HG02852 (cell line): Measurements from ENCODE around the gene FBH1.
"Not testable (repeated sequence)": the region's sequence is repeated elsewhere in the genome, so short reads cannot be mapped to it uniquely, and the experiment has no call there.

Experiments used
- ATAC-seq: cut with Tn5 transposase; IDR thresholded peaks from one replicate; pipeline ENCODE4 v1.9.1; 2021; ENCODE audit warnings: mild to moderate bottlenecking, moderate library complexity; ENCODE audit not compliant: unreplicated experiment

FBH1 gene

GRCh38 chr10:5937016-5937415, 47.0 kb downstream of the FBH1 start:
- ATAC-seq = no peak

DNA sequence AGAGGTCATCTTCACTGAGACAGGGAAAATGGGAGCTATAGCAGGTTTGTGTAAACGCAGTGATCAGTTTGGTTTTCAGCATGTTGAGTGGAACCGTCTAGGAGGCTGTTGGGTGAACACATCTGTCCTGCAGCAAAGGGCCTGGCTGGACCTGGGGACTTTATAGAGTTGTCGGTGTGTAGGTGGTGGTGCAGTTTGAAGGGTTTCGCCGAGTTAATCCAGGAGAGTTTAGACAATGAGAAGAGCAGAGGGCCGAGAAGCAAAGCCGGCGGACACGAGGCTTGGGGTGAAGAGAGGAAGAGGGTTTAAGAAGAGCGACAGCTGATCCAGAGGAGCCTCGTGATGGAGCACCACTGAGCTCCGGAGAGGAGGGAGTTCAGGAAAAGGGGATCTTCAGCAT, 48.2 kb downstream of the FBH1 start:
- no peak for ATAC-seq

- ATAC-seq = no peak
These were observed 50.8 kb downstream of the FBH1 start for GRCh38 chr10:5940807-5941218.

- no peak for ATAC-seq
These were observed 51.5 kb downstream of the FBH1 start for GRCh38 chr10:5941579-5941978.

- ATAC-seq = no peak
These were observed 52.0 kb downstream of the FBH1 start for GRCh38 chr10:5942001-5942400.

DNA sequence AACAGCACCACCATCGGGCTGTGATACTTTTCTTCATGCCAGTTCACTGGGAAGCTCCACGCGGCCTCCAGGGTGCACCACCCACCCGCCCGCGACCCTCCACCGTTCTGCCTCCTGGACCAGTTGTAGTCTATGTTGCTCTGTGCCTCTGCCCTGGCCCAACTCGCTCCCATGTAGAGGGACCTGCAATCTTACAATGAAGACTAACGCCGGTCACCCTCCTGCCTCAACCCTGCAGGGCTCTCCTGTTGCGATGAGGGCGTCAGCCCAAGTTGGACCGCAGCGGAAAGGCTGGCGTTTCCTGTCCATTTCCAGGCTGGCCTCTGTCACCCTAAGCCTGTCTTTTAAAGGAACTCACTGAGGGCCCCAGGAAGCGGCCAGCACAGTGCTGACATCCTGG, 52.4 kb downstream of the FBH1 start:
- no peak for ATAC-seq

GRCh38 chr10:5943536-5943935, 53.5 kb downstream of the FBH1 start:
- no peak for ATAC-seq

DNA sequence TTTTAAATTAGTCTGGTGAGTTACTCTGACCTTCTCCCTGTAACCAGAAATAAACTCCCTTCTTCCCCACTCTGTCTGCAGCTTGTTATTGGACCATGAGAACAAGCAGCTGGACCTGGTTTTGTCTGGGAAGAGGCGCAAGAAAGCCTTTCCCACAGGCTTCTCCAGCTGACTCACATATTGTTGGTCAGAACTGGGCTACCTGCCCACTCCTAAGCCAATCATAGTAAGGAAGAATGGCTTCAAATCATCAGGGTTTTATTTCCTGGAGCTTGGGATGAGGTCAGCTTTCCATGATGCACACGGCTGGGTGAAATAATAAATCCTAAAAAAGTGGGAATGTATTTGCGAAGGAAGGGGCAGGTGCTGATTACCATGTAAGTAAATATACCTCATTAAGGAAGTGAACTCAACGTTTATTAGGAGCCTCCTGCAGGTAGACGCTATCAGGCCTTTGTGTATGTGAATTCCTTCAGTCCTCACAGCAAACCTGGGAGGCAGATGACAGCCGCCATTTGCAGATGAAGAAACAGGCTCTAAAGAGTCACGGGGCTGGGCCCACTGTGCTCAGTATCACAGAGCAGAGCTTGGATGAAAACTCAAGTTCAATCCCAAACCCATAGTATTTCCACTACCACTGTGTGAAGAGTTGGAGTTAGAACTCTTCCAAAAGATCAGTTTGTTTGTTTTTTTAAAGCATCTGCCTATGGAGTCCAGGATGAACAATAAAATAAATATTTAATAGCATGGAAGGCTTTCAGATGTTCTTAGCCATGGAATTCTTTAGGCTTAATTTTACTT, 54.5 kb downstream of the FBH1 start:
- no peak for ATAC-seq

- ATAC-seq = no peak
These were observed 55.1 kb downstream of the FBH1 start for GRCh38 chr10:5945190-5945509.

- no peak for ATAC-seq
These were observed 55.7 kb downstream of the FBH1 start for GRCh38 chr10:5945561-5946418.

DNA sequence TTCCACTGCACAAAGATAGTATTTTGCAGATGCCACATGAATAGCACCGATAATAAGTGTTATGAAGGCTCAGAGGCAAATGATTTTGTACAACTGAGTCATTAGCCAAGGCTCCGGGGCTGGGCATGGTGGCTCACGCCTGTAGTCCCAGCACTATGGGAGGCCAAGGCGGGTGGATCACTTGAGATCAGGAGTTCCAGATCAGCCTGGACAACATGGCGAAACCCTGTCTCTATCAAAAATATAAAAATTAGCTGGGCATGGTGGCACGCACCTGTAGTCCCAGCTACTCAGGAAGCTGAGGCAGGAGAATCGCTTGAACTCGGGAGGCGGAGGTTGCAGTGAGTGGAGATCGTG, 56.4 kb downstream of the FBH1 start:
- ATAC-seq = not testable (repeated sequence)

DNA sequence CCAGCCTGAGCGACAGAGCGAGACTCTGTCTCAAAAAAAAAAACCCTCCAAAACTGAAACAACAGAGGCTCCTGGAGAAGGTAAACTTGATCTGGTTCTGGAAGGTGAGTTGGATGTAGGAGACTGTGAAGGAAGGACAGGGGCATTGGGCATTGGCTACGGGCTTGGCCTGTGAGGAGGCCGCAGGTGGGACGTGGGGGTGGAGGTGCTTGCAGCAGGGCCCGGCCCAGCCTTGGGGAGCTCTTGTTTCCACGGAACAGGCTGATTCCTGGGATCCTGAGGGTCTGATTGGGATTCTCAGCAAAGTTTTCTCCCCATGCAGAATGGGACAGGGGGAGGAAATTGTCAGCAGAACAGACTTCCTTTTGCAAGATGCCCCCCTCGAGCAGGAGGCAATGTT, 56.7 kb downstream of the FBH1 start:
- no peak for ATAC-seq

DNA sequence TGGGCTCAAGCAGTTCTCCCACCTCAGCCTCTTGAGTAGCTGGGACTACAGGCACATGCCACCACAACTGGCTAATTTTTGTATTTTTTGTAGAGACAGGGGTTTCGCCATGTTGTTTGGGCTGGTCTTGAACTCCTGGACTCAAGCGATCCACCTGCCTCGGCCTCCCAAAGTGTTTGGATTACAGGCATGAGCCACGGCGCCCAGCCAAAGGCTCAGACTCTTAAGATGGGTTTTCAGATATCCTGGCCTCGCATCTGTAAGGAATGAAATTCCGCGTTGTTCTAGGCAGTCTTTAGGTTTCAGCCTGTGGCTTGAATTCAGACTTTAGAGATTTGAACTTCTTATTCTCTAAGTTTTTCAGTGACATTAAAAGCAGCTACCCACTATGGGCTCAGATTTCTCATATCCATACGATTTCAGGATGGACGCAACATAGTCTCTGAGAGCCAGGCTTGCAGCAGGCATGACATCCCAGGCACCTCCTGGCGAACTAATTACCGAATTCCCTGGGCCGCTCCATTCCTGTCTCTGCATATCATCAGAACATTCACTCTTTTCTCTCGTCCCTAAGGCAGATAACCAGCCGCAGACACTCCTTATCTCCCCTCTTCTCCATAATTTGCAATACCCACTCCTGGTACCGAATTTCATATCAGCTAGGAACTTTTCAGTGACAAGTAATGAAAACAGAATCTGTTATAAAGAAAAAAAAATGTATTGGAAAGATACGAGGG, 57.6 kb downstream of the FBH1 start:
- no peak for ATAC-seq

DNA sequence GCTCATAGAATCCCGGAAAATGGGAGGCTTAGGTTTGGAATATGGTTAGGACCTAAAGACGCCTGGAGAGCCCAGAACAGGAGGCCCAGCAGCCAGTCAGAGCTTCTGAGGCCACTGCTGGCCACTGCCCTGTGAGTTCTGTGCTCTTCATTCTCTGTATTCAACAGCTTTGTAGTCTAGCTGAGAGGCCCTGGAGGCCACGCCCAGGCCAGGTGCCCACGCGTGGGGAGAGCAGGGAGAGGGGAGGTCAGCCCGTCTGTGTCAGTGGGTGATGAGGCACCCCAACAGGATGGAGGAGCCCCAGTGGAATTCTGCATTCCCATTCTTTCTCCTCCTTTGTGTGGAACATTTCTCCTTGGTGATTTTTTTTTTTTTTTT, 58.2 kb downstream of the FBH1 start:
- ATAC-seq = no peak

- ATAC-seq = no peak
These were observed 59.1 kb downstream of the FBH1 start for GRCh38 chr10:5949009-5949759.

GRCh38 chr10:5951167-5951711, 61.2 kb downstream of the FBH1 start:
- ATAC-seq = no peak

- ATAC-seq = no peak
These were observed 61.8 kb downstream of the FBH1 start for GRCh38 chr10:5951721-5952407.

DNA sequence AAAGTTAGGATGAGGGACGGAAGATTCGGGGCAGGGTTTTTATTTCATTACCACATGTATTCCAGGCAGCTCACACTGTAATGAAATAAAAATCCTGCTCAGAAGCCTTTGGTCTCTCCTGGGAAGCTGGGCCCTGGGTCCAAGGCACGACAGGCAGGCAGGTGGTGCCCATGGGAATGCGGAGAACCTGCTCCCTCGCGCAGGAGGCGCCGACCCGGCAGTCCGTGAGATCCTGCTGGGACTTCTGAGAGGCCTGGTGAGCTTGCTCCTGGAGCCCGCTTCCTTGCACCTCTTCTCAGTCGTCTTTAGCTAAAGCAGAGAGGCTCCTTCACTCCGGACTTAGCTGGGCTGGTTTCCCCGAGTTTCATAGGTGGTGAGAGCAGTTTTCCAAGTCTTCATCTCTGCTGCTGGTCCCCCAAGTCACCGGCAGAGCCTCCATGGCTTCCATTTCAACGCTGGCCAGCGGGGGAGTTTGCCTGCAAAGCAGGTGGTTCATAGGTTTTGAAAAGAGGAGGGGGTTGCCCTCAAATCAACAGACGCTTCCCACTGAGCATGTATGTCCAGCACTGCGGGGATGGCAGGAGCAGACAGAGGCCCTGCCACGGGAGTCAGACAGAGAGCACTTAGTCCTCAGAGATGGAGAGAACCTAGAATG, 62.8 kb downstream of the FBH1 start:
- ATAC-seq = no peak

DNA sequence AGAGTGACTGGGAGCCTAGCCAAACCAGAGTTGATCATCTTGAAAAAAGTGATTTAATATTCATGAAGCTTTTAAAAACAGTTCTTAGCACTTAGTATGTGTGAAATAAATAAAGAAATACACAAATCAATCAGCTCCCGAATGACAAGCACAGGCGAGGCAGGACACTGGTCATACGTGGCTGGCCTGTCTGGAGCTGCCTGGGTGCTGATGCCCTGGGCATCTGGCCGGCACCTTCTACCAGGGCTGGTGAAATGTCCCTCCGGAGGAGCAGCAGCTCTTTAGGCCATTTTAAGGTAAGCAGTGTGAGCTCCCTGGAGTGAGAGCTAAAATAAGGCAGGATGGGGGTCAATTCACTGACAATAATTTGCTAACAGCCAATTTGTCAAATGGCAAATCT, 63.6 kb downstream of the FBH1 start:
- ATAC-seq = no peak
